T-helper 2 cell treated with Interferon-gamma antibody and Interleukin-4, amounts not matched to agents 5 μg/mL and 100 μg/mL, for 36 hours (primary cell): Measurements from ENCODE around the gene POLR1D.

Source experiments
- DNase-seq: peaks from one replicate; pipeline ENCODE4 v3.0.0; 2021; ENCODE audit warnings: low spot score
- H3K27ac Mint-ChIP-seq: one replicate; pipeline ENCODE4 v1.8.0; 2021; ENCODE audit warnings: mild to moderate bottlenecking, mixed read lengths
- H3K27me3 Mint-ChIP-seq: one replicate; pipeline ENCODE4 v1.8.0; 2021; ENCODE audit warnings: low read depth, mixed read lengths
- H3K36me3 Mint-ChIP-seq: one replicate; pipeline ENCODE4 v1.8.0; 2021; ENCODE audit warnings: low read depth, mixed read lengths
- H3K4me1 Mint-ChIP-seq: one replicate; pipeline ENCODE4 v1.8.0; 2021; ENCODE audit warnings: low read depth, mixed read lengths
- H3K4me3 Mint-ChIP-seq: one replicate; pipeline ENCODE4 v1.8.0; 2022; ENCODE audit warnings: mild to moderate bottlenecking, moderate library complexity, mixed read lengths
- H3K9me3 Mint-ChIP-seq: one replicate; pipeline ENCODE4 v1.8.0; 2021; ENCODE audit warnings: mixed read lengths

The POLR1D gene

GRCh38 chr13:27599845-27600553, 21.7 kb upstream of the POLR1D start:
- Mint-ChIP-seq H3K27ac (no peak overlapping the region), H3K36me3 (no peaks in the 10 kb centered on the region), H3K27me3 (no peaks in the 10 kb centered on the region), H3K4me3 (no peak overlapping the region), H3K4me1 (peaks cover 10% of the 10 kb centered on the region), H3K9me3 (no peaks in the 10 kb centered on the region)
- DNase-seq: no peak

GRCh38 chr13:27600711-27601110, 21.0 kb upstream of the POLR1D start:
- no peak overlapping the region for H3K4me3 Mint-ChIP-seq
- H3K9me3 Mint-ChIP-seq: no peaks in the 10 kb centered on the region
- H3K36me3 Mint-ChIP-seq: no peaks in the 10 kb centered on the region
- no peaks in the 10 kb centered on the region for H3K27me3 Mint-ChIP-seq
- no peak for DNase-seq
- peaks cover 11% of the 10 kb centered on the region for H3K4me1 Mint-ChIP-seq
- no peak overlapping the region for H3K27ac Mint-ChIP-seq

- Mint-ChIP-seq H3K4me1 (peaks cover 14% of the 10 kb centered on the region), H3K36me3 (peaks cover 2% of the 10 kb centered on the region), H3K27me3 (no peaks in the 10 kb centered on the region), H3K9me3 (no peaks in the 10 kb centered on the region), H3K27ac (no peak overlapping the region), H3K4me3 (no peak overlapping the region)
- DNase-seq: no peak
These were observed 20.5 kb upstream of the POLR1D start for GRCh38 chr13:27601208-27601607.

GRCh38 chr13:27601803-27602202, 19.9 kb upstream of the POLR1D start:
- H3K4me1 Mint-ChIP-seq: peaks cover 14% of the 10 kb centered on the region
- DNase-seq: no peak
- peaks cover 2% of the 10 kb centered on the region for H3K36me3 Mint-ChIP-seq
- no peak overlapping the region for H3K27ac Mint-ChIP-seq
- no peak overlapping the region for H3K4me3 Mint-ChIP-seq
- no peaks in the 10 kb centered on the region for H3K9me3 Mint-ChIP-seq
- no peaks in the 10 kb centered on the region for H3K27me3 Mint-ChIP-seq

GRCh38 chr13:27605099-27605498, 16.6 kb upstream of the POLR1D start:
- Mint-ChIP-seq H3K27ac (no peak overlapping the region), H3K4me3 (no peak overlapping the region), H3K9me3 (no peaks in the 10 kb centered on the region), H3K4me1 (peaks cover 11% of the 10 kb centered on the region), H3K27me3 (no peaks in the 10 kb centered on the region), H3K36me3 (peaks cover 2% of the 10 kb centered on the region)
- DNase-seq: no peak

GRCh38 chr13:27605610-27606200, 16.0 kb upstream of the POLR1D start:
- peaks cover 13% of the 10 kb centered on the region for H3K4me1 Mint-ChIP-seq
- no peaks in the 10 kb centered on the region for H3K27me3 Mint-ChIP-seq
- H3K4me3 Mint-ChIP-seq: no peak overlapping the region
- DNase-seq: no peak
- peaks cover 2% of the 10 kb centered on the region for H3K36me3 Mint-ChIP-seq
- H3K9me3 Mint-ChIP-seq: no peaks in the 10 kb centered on the region
- H3K27ac Mint-ChIP-seq: no peak overlapping the region

GRCh38 chr13:27607125-27607524, 14.6 kb upstream of the POLR1D start:
- Mint-ChIP-seq H3K9me3 (no peaks in the 10 kb centered on the region), H3K27ac (no peak overlapping the region), H3K4me3 (no peak overlapping the region), H3K36me3 (peaks cover 3% of the 10 kb centered on the region), H3K4me1 (peaks cover 14% of the 10 kb centered on the region), H3K27me3 (no peaks in the 10 kb centered on the region)
- DNase-seq: no peak

GRCh38 chr13:27613628-27614027, 8.1 kb upstream of the POLR1D start:
- Mint-ChIP-seq H3K9me3 (peaks cover 9% of the 10 kb centered on the region), H3K4me3 (no peak overlapping the region)
- no peak for DNase-seq

GRCh38 chr13:27617881-27618321, 3.8 kb upstream of the POLR1D start:
- Mint-ChIP-seq H3K4me1 (peaks cover 33% of the 10 kb centered on the region), H3K9me3 (peaks cover 9% of the 10 kb centered on the region), H3K4me3 (no peak overlapping the region), H3K27me3 (no peaks in the 10 kb centered on the region), H3K36me3 (peaks cover 22% of the 10 kb centered on the region), H3K27ac (no peak overlapping the region)
- DNase-seq: no peak

More at GRCh38 chr13:27613628-27614027, 8.1 kb upstream of the POLR1D start:
- Mint-ChIP-seq H3K27ac (no peak overlapping the region), H3K36me3 (peaks cover 16% of the 10 kb centered on the region), H3K27me3 (no peaks in the 10 kb centered on the region), H3K4me1 (peaks cover 28% of the 10 kb centered on the region)

- Mint-ChIP-seq H3K36me3 (peaks cover 32% of the 10 kb centered on the region), H3K4me3 (peak overlapping the region; percentile 91), H3K9me3 (peaks cover 9% of the 10 kb centered on the region), H3K27me3 (no peaks in the 10 kb centered on the region), H3K27ac (peak overlapping the region; percentile 81), H3K4me1 (peaks cover 43% of the 10 kb centered on the region)
- DNase-seq: no peak
These were observed 2.5 kb upstream of the POLR1D start for GRCh38 chr13:27619093-27619727.

- Mint-ChIP-seq H3K27me3 (no peaks in the 10 kb centered on the region), H3K4me3 (peak overlapping the region; percentile 91), H3K4me1 (peaks cover 44% of the 10 kb centered on the region), H3K36me3 (peaks cover 31% of the 10 kb centered on the region), H3K9me3 (peaks cover 2% of the 10 kb centered on the region), H3K27ac (peak overlapping the region; percentile 81)
- no peak for DNase-seq
These were observed 1.8 kb upstream of the POLR1D start for GRCh38 chr13:27619728-27620376.

- H3K4me1 Mint-ChIP-seq: peaks cover 51% of the 10 kb centered on the region
- H3K27me3 Mint-ChIP-seq: no peaks in the 10 kb centered on the region
- peaks cover 30% of the 10 kb centered on the region for H3K36me3 Mint-ChIP-seq
- no peaks in the 10 kb centered on the region for H3K9me3 Mint-ChIP-seq
- H3K27ac Mint-ChIP-seq: peak within 1 kb of the TSS; percentile 86
- peak; percentile 97 for DNase-seq
- H3K4me3 Mint-ChIP-seq: peak within 1 kb of the TSS; percentile 91
These were observed 1.1 kb upstream of the POLR1D start, which contains the start of gene LNX2 for GRCh38 chr13:27620377-27621115. LNX2 (minus strand) TSS chr13:27620529; CDS start chr13:27581703, 38,826 bp downstream.

- H3K27ac Mint-ChIP-seq: peak overlapping the region; percentile 86
- peak overlapping the region; percentile 87 for H3K4me3 Mint-ChIP-seq
- no peak for DNase-seq
- no peaks in the 10 kb centered on the region for H3K9me3 Mint-ChIP-seq
- peaks cover 30% of the 10 kb centered on the region for H3K36me3 Mint-ChIP-seq
- peaks cover 53% of the 10 kb centered on the region for H3K4me1 Mint-ChIP-seq
- no peaks in the 10 kb centered on the region for H3K27me3 Mint-ChIP-seq
These were observed 651 bp upstream of the POLR1D start for GRCh38 chr13:27621116-27621365.
